IMR-90 (cell line): ENCODE measurements around the gene SNX30. TPM values are rescaled to one million over a fixed set of nuclear protein-coding genes. Genes with fewer than 3 reads are reported as not detected.
A peak's percentile ranks its signal among the peaks of the same experiment; 100 is the strongest.

Source experiments
- ATAC-seq: fragments of 200-7000 bp; cut with Tn5 transposase; 2 replicates; pipeline ENCODE4 v1.9.1; 2020; ENCODE audit warnings: low read depth, mild to moderate bottlenecking, moderate library complexity
- BruUV-seq: library from RNA; stranded (reverse); fragments of 400-500 nt; replicated peaks from 2 replicates; lab custom pipeline; 2021; lab: Mats Ljungman, UMichigan
- CTCF ChIA-PET: fragments of 300-600 bp; formaldehyde crosslinking; extraction: SDS; loops from one replicate; lab custom pipeline; 2021; ENCODE audit warnings: antibody characterized with exemption; lab: Yijun Ruan, JAX
- POLR2A ChIA-PET: fragments of 300-600 bp; sonication (Branson Sonifier 250); formaldehyde crosslinking; loops from one replicate; lab custom pipeline; 2022; ENCODE audit warnings: antibody characterized with exemption; ENCODE audit not compliant: unreplicated experiment; lab: Charles Lee
- DNase-seq: peaks from one replicate; pipeline ENCODE4 v3.0.0; 2013
- H2AFZ ChIP-seq: replicated peaks from 2 replicates; pipeline ENCODE3; 2013; ENCODE audit warnings: low read length, mild to moderate bottlenecking; ENCODE audit not compliant: poor library complexity
- H2AK5ac ChIP-seq: 2 replicates; pipeline ENCODE4 v1.6.1; 2013; ENCODE audit warnings: low read depth, low read length, inconsistent platforms
- H2AK9ac ChIP-seq: replicated peaks from 2 replicates; pipeline ENCODE3; 2013; ENCODE audit warnings: mild to moderate bottlenecking, low read depth, low read length, moderate library complexity; ENCODE audit not compliant: poor library complexity
- H2BK120ac ChIP-seq: 2 replicates; pipeline ENCODE4 v1.6.1; 2013; ENCODE audit warnings: low read depth, low read length, inconsistent platforms
- H2BK15ac ChIP-seq: 3 replicates; pipeline ENCODE4 v1.6.1; 2013; ENCODE audit warnings: low read depth, low read length, inconsistent platforms
- H2BK20ac ChIP-seq: 2 replicates; pipeline ENCODE4 v1.6.1; 2013; ENCODE audit warnings: low read depth, mild to moderate bottlenecking, inconsistent platforms, low read length, moderate library complexity
- H2BK5ac ChIP-seq: 2 replicates; pipeline ENCODE4 v1.6.1; 2013; ENCODE audit warnings: mild to moderate bottlenecking, low read depth, low read length, inconsistent platforms; ENCODE audit not compliant: poor library complexity, severe bottlenecking
- H3K14ac ChIP-seq: replicated peaks from 2 replicates; pipeline ENCODE4 v1.6.1; 2013; ENCODE audit warnings: low read depth, low read length, inconsistent platforms
- H3K18ac ChIP-seq: 2 replicates; pipeline ENCODE4 v1.6.1; 2013; ENCODE audit warnings: low read depth, low read length, control low read depth
- H3K23ac ChIP-seq: 2 replicates; pipeline ENCODE4 v1.6.1; 2013; ENCODE audit warnings: low read depth, low read length, inconsistent platforms
- H3K27ac ChIP-seq: 2 replicates; pipeline ENCODE4 v1.5.1; 2013; ENCODE audit warnings: mild to moderate bottlenecking, control low read depth, low read length; ENCODE audit not compliant: insufficient read depth
- H3K27me3 ChIP-seq: 2 replicates; pipeline ENCODE4 v1.6.1; 2013; ENCODE audit warnings: low read length; ENCODE audit not compliant: control insufficient read depth, insufficient read depth
- H3K36me3 ChIP-seq: 2 replicates; pipeline ENCODE4 v1.6.1; 2013; ENCODE audit warnings: low read length, mixed read lengths; ENCODE audit not compliant: control insufficient read depth, insufficient read depth
- H3K4ac ChIP-seq: 2 replicates; pipeline ENCODE4 v1.6.1; 2013; ENCODE audit warnings: low read depth, low read length, inconsistent platforms
- H3K4me1 ChIP-seq: 2 replicates; pipeline ENCODE4 v1.6.1; 2013; ENCODE audit warnings: low read length, mixed read lengths; ENCODE audit not compliant: control insufficient read depth, insufficient read depth
- H3K4me2 ChIP-seq: 2 replicates; pipeline ENCODE4 v1.6.1; 2013; ENCODE audit warnings: low read depth, mild to moderate bottlenecking, control low read depth, low read length, moderate library complexity
- H3K4me3 ChIP-seq: 2 replicates; pipeline ENCODE4 v1.5.1; 2013; ENCODE audit warnings: low read depth, mild to moderate bottlenecking, control low read depth, low read length, moderate library complexity; ENCODE audit not compliant: insufficient read depth
- H3K56ac ChIP-seq: 2 replicates; pipeline ENCODE4 v1.6.1; 2013; ENCODE audit warnings: low read length, inconsistent platforms; ENCODE audit not compliant: insufficient read depth; ENCODE audit errors: extremely low read depth
- H3K79me1 ChIP-seq, 2 experiments: 2 replicates each; pipeline ENCODE4 v1.6.1; 2013; ENCODE audit warnings: low read length in 2 of 2, inconsistent platforms in 1 of 2, low read depth in 1 of 2
- H3K9ac ChIP-seq: 2 replicates; pipeline ENCODE4 v1.6.1; 2013; ENCODE audit warnings: low read depth, low read length, control low read depth
- H3K9me1 ChIP-seq: 2 replicates; pipeline ENCODE4 v1.6.1; 2013; ENCODE audit warnings: low read length, inconsistent platforms; ENCODE audit not compliant: insufficient read depth
- H3K9me3 ChIP-seq: 2 replicates; pipeline ENCODE4 v1.6.1; 2013; ENCODE audit warnings: low read length; ENCODE audit not compliant: control insufficient read depth, insufficient read depth
- H4K20me1 ChIP-seq: 2 replicates; pipeline ENCODE4 v1.6.1; 2013; ENCODE audit warnings: low read length, inconsistent platforms; ENCODE audit not compliant: insufficient read depth
- H4K5ac ChIP-seq: 2 replicates; pipeline ENCODE4 v1.6.1; 2013; ENCODE audit warnings: mild to moderate bottlenecking, low read depth, low read length, control low read depth
- H4K8ac ChIP-seq, 2 experiments: 2 replicates each; pipeline ENCODE4 v1.6.1; 2013; ENCODE audit warnings: low read depth in 2 of 2, low read length in 2 of 2, control low read depth in 1 of 2, inconsistent platforms in 1 of 2
- H4K91ac ChIP-seq: 2 replicates; pipeline ENCODE4 v1.6.1; 2013; ENCODE audit warnings: low read depth, low read length, inconsistent platforms; ENCODE audit not compliant: insufficient read depth
- CTCF ChIP-seq: conservative IDR thresholded peaks from 2 replicates; pipeline ENCODE4 v1.5.1; 2012; ENCODE audit warnings: mild to moderate bottlenecking, low read depth, low read length, improper control_type of control experiment
- ELK1 ChIP-seq: fragments of 150-350 bp; IDR thresholded peaks from 2 replicates; pipeline ENCODE4 v1.6.1; 2016; ENCODE audit warnings: low read depth, mild to moderate bottlenecking, low read length, moderate library complexity, borderline replicate concordance
- RAD21 ChIP-seq: IDR thresholded peaks from 2 replicates; pipeline ENCODE4 v1.6.1; 2012; ENCODE audit warnings: low read length, improper control_type of control experiment
- SMC3 ChIP-seq: fragments of 150-350 bp; IDR thresholded peaks from 2 replicates; pipeline ENCODE4 v1.6.1; 2016; ENCODE audit warnings: low read depth, mild to moderate bottlenecking, antibody characterized with exemption, low read length, moderate library complexity
- WGBS, 2 experiments: methylation state at CpG; one replicate each; pipeline versions ENCODE4 v1.1.5 to v1.1.7; 2013; ENCODE audit warnings: missing lambda C conversion rate in 2 of 2; ENCODE audit not compliant: insufficient read length in 1 of 2; ENCODE audit errors: extremely low coverage in 2 of 2; 5-methylcytosine and 5-hydroxymethylcytosine counted together
- dilution Hi-C: fragments of 300-500 bp; cut with HindIII; formaldehyde crosslinking; loops from one replicate; pipeline ENCODE4 v1.14.3; 2018; ENCODE audit warnings: low sequenced_read_pairs; ENCODE audit not compliant: unreplicated experiment
- in situ Hi-C: fragments of 300-500 bp; cut with MboI; formaldehyde crosslinking; loops from 3 replicates; pipeline ENCODE4 v1.14.3; 2019; ENCODE audit warnings: low sequenced_read_pairs, inconsistent platforms, mixed read lengths
- intact Hi-C: fragments of 100-400 bp; cut with micrococcal nuclease; formaldehyde crosslinking; loops from 2 replicates; pipeline ENCODE4 v1.10.0; 2022
- polyA plus RNA-seq, 3 experiments: library from polyadenylated mRNA; depleted of rRNA; stranded (reverse); fragments of >200 nt; gene quantifications; 2 replicates each; pipeline ENCODE4 v1.2.3, GENCODE V29; 2012; ENCODE audit warnings: low replicate concordance in 1 of 3
- total RNA-seq: library from RNA; depleted of rRNA; stranded (reverse); fragments of >200 nt; gene quantifications from 2 replicates; pipeline ENCODE4 v1.2.3, GENCODE V29; 2012

SNX30 gene
- total and polyA plus RNA-seq, 2 of the 4 experiments (the other 2 are of a cell fraction) = 8.0 to 18.8 TPM

- no TSS peak for BruUV-seq
- ChIA-PET POLR2A (no interaction called here), CTCF (interaction anchor here (0.6 kb wide), 1 partner anchor 80 kb away, joined by 4 read pairs; no protein-coding TSS in a partner anchor)
- Histone ChIP-seq H2AK9ac (no peak overlapping the region), H2AFZ (no peak overlapping the region), H4K5ac (no peak overlapping the region), H3K9me1 (0 out of 2 replicates have a peak, but pooled peaks cover under 1% of the 10 kb centered on the region), H3K4me3 (no peak overlapping the region), H3K56ac (no peak overlapping the region), H3K79me1 (peaks cover 17 to 20% of the 10 kb centered on the region in 2 experiments), H3K27ac (no peak overlapping the region), H4K20me1 (no peaks in the 10 kb centered on the region), H3K23ac (no peak overlapping the region), H3K4ac (no peak overlapping the region), H3K18ac (no peak overlapping the region), H2BK5ac (no peak overlapping the region), H3K36me3 (peaks cover 1% of the 10 kb centered on the region; the same call in 1 of the 2 replicates), H3K4me2 (no peak overlapping the region), H2AK5ac (no peak overlapping the region), H3K14ac (no peak overlapping the region), H3K4me1 (no peaks in the 10 kb centered on the region), H3K9ac (no peak overlapping the region), H3K27me3 (no peaks in the 10 kb centered on the region), H3K9me3 (no peaks in the 10 kb centered on the region), H2BK120ac (no peak overlapping the region), H2BK20ac (no peak overlapping the region), H4K91ac (no peak overlapping the region), H4K8ac (no peak overlapping the region), H2BK15ac (no peak overlapping the region)
- in situ Hi-C loops (loop anchor here (25.0 kb wide), 2 partner anchors 624 to 949 kb away; no protein-coding TSS in a partner anchor), dilution Hi-C loops (no loop called here), intact Hi-C loops (loop anchor here (2.0 to 10.0 kb wide), 5 partner anchors 194 to 619 kb away; partner anchors contain the start of genes HSDL2 and KIAA1958)
- ATAC-seq (peak; percentile 82), DNase-seq (peak; percentile 64)
- TF ChIP-seq RAD21 (peak; percentile 78), SMC3 (peak; percentile 78), CTCF (peak; percentile 77), ELK1 (no peak)
- no CpG with 5 or more reads among the region's 7 CpGs for WGBS, 2 experiments
These were observed 39.4 kb upstream of the SNX30 start for GRCh38 chr9:112711050-112711689.
